Psoas muscle (tissue), 8 donors: ENCODE data around the gene ARFGAP3. TPM values are rescaled to one million over a fixed set of nuclear protein-coding genes. Genes with fewer than 3 reads are reported as not detected.

Experiments used
- ATAC-seq, 4 donors: fragments of 200-7000 bp; cut with Tn5 transposase; one replicate each; pipeline ENCODE4 v1.9.1; 2020; ENCODE audit warnings: moderate library complexity in 3 of 4, mild to moderate bottlenecking in 2 of 4
- DNase-seq, 2 donors: peaks; one replicate each; pipeline ENCODE4 v3.0.0-alpha.2; 2020
- H3K27ac ChIP-seq: fragments of 200-600 bp; one replicate; pipeline ENCODE4 v1.8.0; 2022
- H3K27me3 ChIP-seq, 3 donors: fragments of 200-600 bp in 1 of 3; one replicate each; pipeline versions ENCODE4 v1.6.1 to v1.8.0; 2013 to 2022; ENCODE audit warnings: low read length in 2 of 3, mild to moderate bottlenecking in 2 of 3, moderate library complexity in 1 of 3; ENCODE audit not compliant: insufficient read depth in 3 of 3
- H3K36me3 ChIP-seq, 2 donors: fragments of 200-600 bp in 1 of 2; one replicate each; pipeline versions ENCODE4 v1.6.1 to v1.8.0; 2013 to 2022; ENCODE audit warnings: low read depth in 1 of 2, mild to moderate bottlenecking in 1 of 2, moderate library complexity in 1 of 2; ENCODE audit not compliant: insufficient read depth in 1 of 2
- H3K4me1 ChIP-seq: fragments of 200-600 bp; one replicate; pipeline ENCODE4 v1.8.0; 2022
- H3K4me3 ChIP-seq: fragments of 200-600 bp; one replicate; pipeline ENCODE4 v1.8.0; 2022; ENCODE audit warnings: mild to moderate bottlenecking
- H3K9me3 ChIP-seq: fragments of 200-600 bp; one replicate; pipeline ENCODE4 v1.8.0; 2022
- WGBS, 3 donors: extraction: QIAGEN DNeasy Blood & Tissue Kit; methylation state at CpG; one replicate each; pipeline versions ENCODE4 v1.1.6 to v1.1.7; 2013; 5-methylcytosine and 5-hydroxymethylcytosine counted together
- intact Hi-C, 2 donors: fragments of 100-400 bp; cut with DNase I; formaldehyde crosslinking; loops; one replicate each; pipeline versions ENCODE4 v1.11.0 to v1.14.2; 2022
- polyA plus RNA-seq, 3 donors: library from polyadenylated mRNA; stranded (reverse); fragments of 200-250 nt; gene quantifications; one replicate each; pipeline ENCODE4 v1.2.3, GENCODE V29; 2013
- total RNA-seq, 4 donors: library from RNA; stranded (reverse); fragmentation: NEBNext Ultra II Directional in 2 of 4; extraction: Animal tissue kit (Norgen Biotek cat#: 25700) in 2 of 4; gene quantifications; one replicate each; pipeline versions ENCODE4 v1.2.1 to v1.2.4, GENCODE V29; 2021 to 2023
- TF ChIP-seq, protein P1 (sequence below): fragments of 200-600 bp; IDR thresholded peaks from one replicate; pipeline ENCODE4 v1.8.0; 2022; ENCODE audit warnings: antibody characterized with exemption
- donor health status: healthy with polysubstance abuse.
- donor health status: DM: no; HTN: no; CAD: no; lungs with moderate emphysema.
- donor health status: Bipolar disorder and iron deficiency.
- donor health status: healthy.
- donor health status: DM: yes; HTN: yes; CAD: no.
- donor health status: DM: no; HTN: no; CAD: no.
- donor health status: DM: no; HTN: no; CAD: no.
- donor health status: DM: yes; HTN: yes; CAD: no.

The ARFGAP3 gene
- total and polyA plus RNA-seq, 7 donors = 18.4 to 36.1 (median 23.8) TPM

DNA sequence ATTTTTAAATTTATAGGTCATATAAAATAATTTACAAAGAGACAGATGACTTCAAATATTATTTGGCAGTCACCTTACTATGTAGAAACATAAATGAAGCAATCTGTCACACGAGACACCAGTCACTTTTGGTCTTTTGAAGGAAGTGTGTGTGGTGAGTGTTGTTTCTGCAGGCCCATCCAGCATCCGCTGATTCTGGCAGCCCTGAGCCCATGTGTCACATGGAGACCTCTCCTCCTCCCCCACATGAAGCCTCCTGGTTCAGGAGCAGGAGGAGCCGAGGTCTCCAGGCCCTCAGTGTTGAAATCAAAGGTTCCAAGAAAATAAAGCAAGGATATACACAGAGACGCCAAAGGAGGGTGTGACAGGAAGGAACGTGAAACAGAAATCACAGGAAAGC, 60.1 kb downstream of the ARFGAP3 start:
- TF ChIP-seq, protein P1, sequence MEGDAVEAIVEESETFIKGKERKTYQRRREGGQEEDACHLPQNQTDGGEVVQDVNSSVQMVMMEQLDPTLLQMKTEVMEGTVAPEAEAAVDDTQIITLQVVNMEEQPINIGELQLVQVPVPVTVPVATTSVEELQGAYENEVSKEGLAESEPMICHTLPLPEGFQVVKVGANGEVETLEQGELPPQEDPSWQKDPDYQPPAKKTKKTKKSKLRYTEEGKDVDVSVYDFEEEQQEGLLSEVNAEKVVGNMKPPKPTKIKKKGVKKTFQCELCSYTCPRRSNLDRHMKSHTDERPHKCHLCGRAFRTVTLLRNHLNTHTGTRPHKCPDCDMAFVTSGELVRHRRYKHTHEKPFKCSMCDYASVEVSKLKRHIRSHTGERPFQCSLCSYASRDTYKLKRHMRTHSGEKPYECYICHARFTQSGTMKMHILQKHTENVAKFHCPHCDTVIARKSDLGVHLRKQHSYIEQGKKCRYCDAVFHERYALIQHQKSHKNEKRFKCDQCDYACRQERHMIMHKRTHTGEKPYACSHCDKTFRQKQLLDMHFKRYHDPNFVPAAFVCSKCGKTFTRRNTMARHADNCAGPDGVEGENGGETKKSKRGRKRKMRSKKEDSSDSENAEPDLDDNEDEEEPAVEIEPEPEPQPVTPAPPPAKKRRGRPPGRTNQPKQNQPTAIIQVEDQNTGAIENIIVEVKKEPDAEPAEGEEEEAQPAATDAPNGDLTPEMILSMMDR = no peak
- H3K4me3 ChIP-seq = no peak overlapping the region
- ATAC-seq = peak in 2 of 4 donors; percentile 17 to 31
- WGBS, 3 donors = 50 to 55% (median 53%) methylated on average over 5 of the region's 5 CpGs
- intact Hi-C loops = no loop called here
- H3K27me3 ChIP-seq = no peaks in the 10 kb centered on the region
- no peak overlapping the region for H3K27ac ChIP-seq
- peak; percentile 63 to 79 for DNase-seq
- no peaks in the 10 kb centered on the region for H3K9me3 ChIP-seq
- peaks cover 0 to 59% of the 10 kb centered on the region in 2 donors for H3K36me3 ChIP-seq
- H3K4me1 ChIP-seq = no peaks in the 10 kb centered on the region

DNA sequence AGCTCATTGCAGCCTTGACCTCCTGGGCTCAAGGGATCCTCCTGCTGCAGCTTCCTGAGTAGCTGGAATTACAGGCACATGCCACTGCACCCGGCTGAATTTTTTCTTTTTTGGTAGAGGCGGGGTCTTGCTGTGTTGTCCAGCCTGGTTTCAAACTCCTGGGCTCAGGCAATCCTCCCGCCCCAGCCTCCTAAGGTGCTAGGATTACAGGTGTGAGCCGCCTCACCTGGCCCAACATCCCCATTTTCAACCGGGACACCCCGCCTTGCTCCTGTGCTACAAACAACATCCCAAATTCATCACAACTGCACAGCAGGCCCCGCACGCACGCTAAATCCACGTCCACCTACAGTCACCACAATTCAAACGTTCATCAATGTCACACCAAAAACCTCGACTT, 61.0 kb downstream of the ARFGAP3 start:
- DNase-seq = no peak
- TF ChIP-seq, protein P1 = no peak
- WGBS, 3 donors = 86 to 91% (median 89%) methylated on average over 12 of the region's 12 CpGs
- H3K4me3 ChIP-seq = no peak overlapping the region
- H3K36me3 ChIP-seq = peaks cover 0 to 51% of the 10 kb centered on the region in 2 donors
- no peak overlapping the region for H3K27ac ChIP-seq
- no peak for ATAC-seq
- intact Hi-C loops = no loop called here
- no peaks in the 10 kb centered on the region for H3K27me3 ChIP-seq
- H3K4me1 ChIP-seq = peaks cover 3% of the 10 kb centered on the region
- no peaks in the 10 kb centered on the region for H3K9me3 ChIP-seq

DNA sequence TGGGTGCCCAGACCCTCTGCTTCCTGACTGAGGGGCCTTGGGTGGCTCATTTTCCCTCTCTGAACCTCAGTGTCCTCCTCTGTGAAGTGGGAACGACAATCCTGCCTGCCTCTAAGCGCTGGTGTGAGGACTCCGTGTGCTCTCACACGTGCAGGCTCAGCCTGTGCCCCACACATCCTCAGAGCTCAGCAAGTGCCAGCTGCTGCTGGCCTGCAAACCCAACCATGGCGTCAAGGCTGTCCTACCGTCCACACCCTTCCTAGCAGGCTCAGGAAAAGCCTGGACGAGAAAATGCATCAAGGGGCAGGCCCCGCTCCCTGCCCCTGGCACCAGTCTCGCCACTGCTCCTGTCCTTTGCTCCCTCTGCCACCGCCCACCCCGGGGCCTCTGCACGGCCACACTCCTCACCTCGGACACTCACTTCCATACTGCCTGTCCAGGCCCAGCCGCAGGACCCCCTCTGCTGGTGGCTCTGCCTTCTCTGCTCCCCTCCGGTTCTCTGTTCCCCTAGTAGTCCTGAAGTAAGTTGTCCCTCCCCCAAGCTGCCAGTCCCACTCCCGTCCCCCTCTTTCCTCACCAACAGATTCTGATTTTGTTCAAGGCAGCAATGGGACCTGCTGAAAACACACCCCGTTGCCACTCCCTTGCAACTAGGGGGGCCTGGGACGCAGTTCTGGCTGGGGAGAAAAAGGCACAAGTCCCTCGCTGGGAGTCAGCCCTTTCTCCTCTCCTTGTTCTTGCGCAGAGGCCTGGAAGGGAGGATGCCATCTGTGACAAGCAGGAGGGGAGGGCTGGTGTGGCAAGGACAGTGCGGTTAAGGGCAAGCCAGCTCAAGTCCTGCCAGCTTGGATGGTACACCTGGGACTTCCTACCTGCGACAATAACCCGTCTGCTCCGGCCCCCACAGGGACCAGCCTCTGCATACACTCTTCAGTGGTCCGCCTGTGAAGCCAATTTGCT, 62.2 kb downstream of the ARFGAP3 start:
- Histone ChIP-seq H3K36me3 (peaks cover 0 to 46% of the 10 kb centered on the region in 2 donors), H3K27ac (no peak overlapping the region), H3K4me3 (no peak overlapping the region), H3K9me3 (no peaks in the 10 kb centered on the region), H3K27me3 (no peaks in the 10 kb centered on the region), H3K4me1 (peaks cover 9% of the 10 kb centered on the region)
- intact Hi-C loops = no loop called here
- TF ChIP-seq, protein P1 = no peak
- DNase-seq (no peak), ATAC-seq (no peak)
- WGBS, 3 donors = 79 to 86% (median 79%) methylated on average over 25 of the region's 25 CpGs

DNA sequence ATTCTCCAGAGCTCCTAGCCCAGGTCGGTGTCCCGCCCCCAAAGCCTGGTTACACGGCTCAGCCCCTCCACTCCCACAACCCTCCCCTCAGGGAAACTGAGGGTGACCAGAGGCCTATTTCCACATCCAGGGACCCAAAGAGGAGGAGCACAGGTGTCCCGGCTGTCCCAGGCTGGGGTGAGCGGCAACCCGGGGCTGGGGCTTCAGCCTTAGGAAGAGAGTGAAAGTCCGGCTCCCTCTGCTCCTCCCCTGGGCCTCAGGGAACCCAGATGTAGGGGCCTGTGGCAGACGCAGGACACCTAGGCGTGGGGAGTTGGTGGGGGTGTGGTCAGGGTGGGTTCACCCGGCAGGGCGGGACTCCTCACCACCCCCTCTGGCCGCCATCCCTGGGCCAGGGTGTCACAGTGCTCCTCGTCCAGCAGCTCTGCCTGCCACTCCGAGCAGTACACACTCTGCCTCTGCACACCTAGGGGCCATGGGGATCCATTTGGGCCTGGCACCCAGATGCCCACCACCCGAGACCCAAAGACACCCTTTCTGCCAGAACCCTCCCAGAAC, 63.1 kb downstream of the ARFGAP3 start:
- no peak overlapping the region for H3K4me3 ChIP-seq
- no peak for ATAC-seq

More for the DNA sequence above, 63.1 kb downstream of the ARFGAP3 start:
- Histone ChIP-seq H3K27me3 (no peaks in the 10 kb centered on the region), H3K9me3 (no peaks in the 10 kb centered on the region), H3K36me3 (peaks cover 0 to 37% of the 10 kb centered on the region in 2 donors), H3K27ac (no peak overlapping the region), H3K4me1 (peaks cover 9% of the 10 kb centered on the region)
- intact Hi-C loops = no loop called here
- TF ChIP-seq, protein P1 = no peak
- no peak for DNase-seq
- WGBS, 3 donors = 83 to 92% (median 90%) methylated on average over 14 to 15 of the region's 15 CpGs
